ENCODE measurements around the gene POU2F1.

The POU2F1 gene

DNA sequence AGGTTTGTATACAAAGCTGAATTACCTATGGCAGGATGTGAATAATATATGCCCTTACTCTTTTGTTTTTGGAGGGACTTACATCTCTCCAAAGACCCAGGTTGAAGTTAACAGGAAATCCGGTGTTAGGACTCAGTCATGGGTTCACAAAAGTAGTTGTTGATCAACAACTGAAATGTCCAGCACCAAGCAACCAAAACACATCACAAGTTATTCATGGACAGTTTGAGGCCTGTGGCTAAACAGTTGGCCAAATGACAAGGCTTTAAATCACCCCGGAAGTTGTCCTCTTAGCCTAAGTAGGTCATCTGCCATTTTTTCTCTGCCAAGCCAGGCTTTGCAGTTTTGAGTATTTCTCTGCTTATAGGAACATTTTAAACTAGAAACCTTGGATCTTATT, 207.7 kb downstream of the POU2F1 start (continued):
- TF ChIP-seq, protein P1, sequence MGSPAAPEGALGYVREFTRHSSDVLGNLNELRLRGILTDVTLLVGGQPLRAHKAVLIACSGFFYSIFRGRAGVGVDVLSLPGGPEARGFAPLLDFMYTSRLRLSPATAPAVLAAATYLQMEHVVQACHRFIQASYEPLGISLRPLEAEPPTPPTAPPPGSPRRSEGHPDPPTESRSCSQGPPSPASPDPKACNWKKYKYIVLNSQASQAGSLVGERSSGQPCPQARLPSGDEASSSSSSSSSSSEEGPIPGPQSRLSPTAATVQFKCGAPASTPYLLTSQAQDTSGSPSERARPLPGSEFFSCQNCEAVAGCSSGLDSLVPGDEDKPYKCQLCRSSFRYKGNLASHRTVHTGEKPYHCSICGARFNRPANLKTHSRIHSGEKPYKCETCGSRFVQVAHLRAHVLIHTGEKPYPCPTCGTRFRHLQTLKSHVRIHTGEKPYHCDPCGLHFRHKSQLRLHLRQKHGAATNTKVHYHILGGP (tag by site-specific recombination; IDR thresholded peaks at IDR 0.05): no peak
- no peak for TF ChIP-seq ZNF354C (tag by site-specific recombination; IDR thresholded peaks at IDR 0.05; ENCODE audit: borderline replicate concordance, low read depth)
- no peak for TF ChIP-seq MZF1 (tag by site-specific recombination; IDR thresholded peaks at IDR 0.05; ENCODE audit: borderline replicate concordance)
- TF ChIP-seq ZNF223 (tag by site-specific recombination; IDR thresholded peaks at IDR 0.05): no peak
- no peak for TF ChIP-seq KLF7 (tag by site-specific recombination; IDR thresholded peaks at IDR 0.05; ENCODE audit: borderline replicate concordance)
- no peak for TF ChIP-seq ZEB2 (tag by site-specific recombination; IDR thresholded peaks at IDR 0.05)
- TF ChIP-seq ZNF175 (tag by site-specific recombination; IDR thresholded peaks at IDR 0.05): no peak
- no peak for TF ChIP-seq ZNF423 (tag by site-specific recombination; IDR thresholded peaks at IDR 0.05)
- TF ChIP-seq, protein P2, sequence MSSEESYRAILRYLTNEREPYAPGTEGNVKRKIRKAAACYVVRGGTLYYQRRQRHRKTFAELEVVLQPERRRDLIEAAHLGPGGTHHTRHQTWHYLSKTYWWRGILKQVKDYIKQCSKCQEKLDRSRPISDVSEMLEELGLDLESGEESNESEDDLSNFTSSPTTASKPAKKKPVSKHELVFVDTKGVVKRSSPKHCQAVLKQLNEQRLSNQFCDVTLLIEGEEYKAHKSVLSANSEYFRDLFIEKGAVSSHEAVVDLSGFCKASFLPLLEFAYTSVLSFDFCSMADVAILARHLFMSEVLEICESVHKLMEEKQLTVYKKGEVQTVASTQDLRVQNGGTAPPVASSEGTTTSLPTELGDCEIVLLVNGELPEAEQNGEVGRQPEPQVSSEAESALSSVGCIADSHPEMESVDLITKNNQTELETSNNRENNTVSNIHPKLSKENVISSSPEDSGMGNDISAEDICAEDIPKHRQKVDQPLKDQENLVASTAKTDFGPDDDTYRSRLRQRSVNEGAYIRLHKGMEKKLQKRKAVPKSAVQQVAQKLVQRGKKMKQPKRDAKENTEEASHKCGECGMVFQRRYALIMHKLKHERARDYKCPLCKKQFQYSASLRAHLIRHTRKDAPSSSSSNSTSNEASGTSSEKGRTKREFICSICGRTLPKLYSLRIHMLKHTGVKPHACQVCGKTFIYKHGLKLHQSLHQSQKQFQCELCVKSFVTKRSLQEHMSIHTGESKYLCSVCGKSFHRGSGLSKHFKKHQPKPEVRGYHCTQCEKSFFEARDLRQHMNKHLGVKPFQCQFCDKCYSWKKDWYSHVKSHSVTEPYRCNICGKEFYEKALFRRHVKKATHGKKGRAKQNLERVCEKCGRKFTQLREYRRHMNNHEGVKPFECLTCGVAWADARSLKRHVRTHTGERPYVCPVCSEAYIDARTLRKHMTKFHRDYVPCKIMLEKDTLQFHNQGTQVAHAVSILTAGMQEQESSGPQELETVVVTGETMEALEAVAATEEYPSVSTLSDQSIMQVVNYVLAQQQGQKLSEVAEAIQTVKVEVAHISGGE (tag by site-specific recombination; conservative IDR thresholded peaks at IDR 0.05; ENCODE audit: low read depth): no peak
- TF ChIP-seq ZNF664 (tag by site-specific recombination; IDR thresholded peaks at IDR 0.05): no peak
- no peak for TF ChIP-seq ZNF248 (tag by site-specific recombination; IDR thresholded peaks at IDR 0.05)
- no peak for TF ChIP-seq KLF9 (tag by site-specific recombination; IDR thresholded peaks at IDR 0.05; ENCODE audit: low read depth)
- no peak for TF ChIP-seq ZNF549 (tag by site-specific recombination; IDR thresholded peaks at IDR 0.05)
- TF ChIP-seq WT1 (tag by site-specific recombination; IDR thresholded peaks at IDR 0.05): no peak
- no peak for TF ChIP-seq ZIC2 (tag by site-specific recombination; IDR thresholded peaks at IDR 0.05)
- no peak for TF ChIP-seq ZNF777 (tag by site-specific recombination; IDR thresholded peaks at IDR 0.05; ENCODE audit: borderline replicate concordance)

DNA sequence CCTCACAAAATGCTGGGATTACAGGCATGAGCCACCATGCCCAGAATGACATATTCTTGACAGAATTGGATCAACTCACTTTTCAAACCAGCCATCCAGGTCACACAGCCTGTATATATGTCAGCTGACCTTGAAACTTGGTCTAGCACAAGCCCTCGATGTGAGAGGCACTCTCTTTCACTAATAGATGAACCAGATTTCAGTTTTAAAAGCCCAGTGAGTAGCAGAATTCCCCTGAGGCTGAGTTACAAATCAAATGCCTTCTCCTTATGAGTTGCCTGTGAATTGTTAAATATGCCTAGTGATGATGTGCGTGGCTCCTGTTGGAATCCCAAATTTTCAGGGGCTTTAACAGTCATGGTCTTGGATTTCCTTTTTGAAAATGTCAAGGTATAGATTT, 208.9 kb downstream of the POU2F1 start:
- Histone ChIP-seq H3K9me3 (ENCODE audit: control insufficient read depth, insufficient read depth, low read depth, low read length) (no peaks in the 10 kb centered on the region), H3K4me1 (ENCODE audit: control insufficient read depth, insufficient read depth, low read length) (no peaks in the 10 kb centered on the region), H3K36me3 (ENCODE audit: control insufficient read depth in 2 of 2, insufficient read depth in 1 of 2, low read length in 2 of 2) (no peaks in the 10 kb centered on the region), H3K4me3 (ENCODE audit: low read depth, low read length) (no peak overlapping the region), H3K27ac (ENCODE audit: extremely low read depth, low read depth, low read length) (no peak overlapping the region)
- ChIA-PET POLR2A (no interaction called here), CTCF (interaction anchor here (2.3 kb wide), 1 partner anchor 13 kb away, joined by 6 read pairs; no protein-coding TSS in a partner anchor)
- no peak for TF ChIP-seq ZNF221 (tag by site-specific recombination; IDR thresholded peaks at IDR 0.05; ENCODE audit: borderline replicate concordance)
- TF ChIP-seq HOXA7 (CRISPR knock-in tag; IDR thresholded peaks at IDR 0.05; ENCODE audit: borderline replicate concordance): no peak
- TF ChIP-seq, protein P3, sequence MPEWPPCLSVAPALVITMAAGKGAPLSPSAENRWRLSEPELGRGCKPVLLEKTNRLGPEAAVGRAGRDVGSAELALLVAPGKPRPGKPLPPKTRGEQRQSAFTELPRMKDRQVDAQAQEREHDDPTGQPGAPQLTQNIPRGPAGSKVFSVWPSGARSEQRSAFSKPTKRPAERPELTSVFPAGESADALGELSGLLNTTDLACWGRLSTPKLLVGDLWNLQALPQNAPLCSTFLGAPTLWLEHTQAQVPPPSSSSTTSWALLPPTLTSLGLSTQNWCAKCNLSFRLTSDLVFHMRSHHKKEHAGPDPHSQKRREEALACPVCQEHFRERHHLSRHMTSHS (tag by site-specific recombination; IDR thresholded peaks at IDR 0.05): no peak
- no peak for TF ChIP-seq ZNF548 (tag by site-specific recombination; IDR thresholded peaks at IDR 0.05)
- no peak for TF ChIP-seq GFI1B (tag by site-specific recombination; IDR thresholded peaks at IDR 0.05)
- TF ChIP-seq IKZF3 (tag by site-specific recombination; IDR thresholded peaks at IDR 0.05): no peak
- TF ChIP-seq, protein P4, sequence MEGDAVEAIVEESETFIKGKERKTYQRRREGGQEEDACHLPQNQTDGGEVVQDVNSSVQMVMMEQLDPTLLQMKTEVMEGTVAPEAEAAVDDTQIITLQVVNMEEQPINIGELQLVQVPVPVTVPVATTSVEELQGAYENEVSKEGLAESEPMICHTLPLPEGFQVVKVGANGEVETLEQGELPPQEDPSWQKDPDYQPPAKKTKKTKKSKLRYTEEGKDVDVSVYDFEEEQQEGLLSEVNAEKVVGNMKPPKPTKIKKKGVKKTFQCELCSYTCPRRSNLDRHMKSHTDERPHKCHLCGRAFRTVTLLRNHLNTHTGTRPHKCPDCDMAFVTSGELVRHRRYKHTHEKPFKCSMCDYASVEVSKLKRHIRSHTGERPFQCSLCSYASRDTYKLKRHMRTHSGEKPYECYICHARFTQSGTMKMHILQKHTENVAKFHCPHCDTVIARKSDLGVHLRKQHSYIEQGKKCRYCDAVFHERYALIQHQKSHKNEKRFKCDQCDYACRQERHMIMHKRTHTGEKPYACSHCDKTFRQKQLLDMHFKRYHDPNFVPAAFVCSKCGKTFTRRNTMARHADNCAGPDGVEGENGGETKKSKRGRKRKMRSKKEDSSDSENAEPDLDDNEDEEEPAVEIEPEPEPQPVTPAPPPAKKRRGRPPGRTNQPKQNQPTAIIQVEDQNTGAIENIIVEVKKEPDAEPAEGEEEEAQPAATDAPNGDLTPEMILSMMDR (tag by site-specific recombination; IDR thresholded peaks at IDR 0.05): no peak
- TF ChIP-seq, protein P1 (tag by site-specific recombination; IDR thresholded peaks at IDR 0.05): no peak
- no peak for TF ChIP-seq ZNF514 (tag by site-specific recombination; IDR thresholded peaks at IDR 0.05)

All from HEK293 (cell line).